Measurements from ENCODE around the gene HYAL1. TPM values are rescaled to one million over a fixed set of nuclear protein-coding genes. Genes with fewer than 3 reads are reported as not detected.

The HYAL1 gene
- total RNA-seq, 1 donor from 2014 or later: 58.2 TPM

GRCh38 chr3:50318615-50319014, 15.2 kb upstream of the HYAL1 start:
- H3K27ac ChIP-seq: peak overlapping the region; percentile 98
- peak; percentile 61 for DNase-seq
- H3K4me3 ChIP-seq: peak overlapping the region; percentile 91
- H3K9me3 ChIP-seq: no peaks in the 10 kb centered on the region
- intact Hi-C loops (cut with DNase I): no loop called here
- TF ChIP-seq, protein P1, sequence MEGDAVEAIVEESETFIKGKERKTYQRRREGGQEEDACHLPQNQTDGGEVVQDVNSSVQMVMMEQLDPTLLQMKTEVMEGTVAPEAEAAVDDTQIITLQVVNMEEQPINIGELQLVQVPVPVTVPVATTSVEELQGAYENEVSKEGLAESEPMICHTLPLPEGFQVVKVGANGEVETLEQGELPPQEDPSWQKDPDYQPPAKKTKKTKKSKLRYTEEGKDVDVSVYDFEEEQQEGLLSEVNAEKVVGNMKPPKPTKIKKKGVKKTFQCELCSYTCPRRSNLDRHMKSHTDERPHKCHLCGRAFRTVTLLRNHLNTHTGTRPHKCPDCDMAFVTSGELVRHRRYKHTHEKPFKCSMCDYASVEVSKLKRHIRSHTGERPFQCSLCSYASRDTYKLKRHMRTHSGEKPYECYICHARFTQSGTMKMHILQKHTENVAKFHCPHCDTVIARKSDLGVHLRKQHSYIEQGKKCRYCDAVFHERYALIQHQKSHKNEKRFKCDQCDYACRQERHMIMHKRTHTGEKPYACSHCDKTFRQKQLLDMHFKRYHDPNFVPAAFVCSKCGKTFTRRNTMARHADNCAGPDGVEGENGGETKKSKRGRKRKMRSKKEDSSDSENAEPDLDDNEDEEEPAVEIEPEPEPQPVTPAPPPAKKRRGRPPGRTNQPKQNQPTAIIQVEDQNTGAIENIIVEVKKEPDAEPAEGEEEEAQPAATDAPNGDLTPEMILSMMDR (IDR thresholded peaks at IDR 0.05): no peak
- peaks cover 47% of the 10 kb centered on the region for H3K36me3 ChIP-seq
- no peak for ATAC-seq
- H3K4me1 ChIP-seq: peaks cover 88% of the 10 kb centered on the region
- no peaks in the 10 kb centered on the region for H3K27me3 ChIP-seq (ENCODE audit: low read depth)

- DNase-seq (no peak), ATAC-seq (no peak)
- TF ChIP-seq, protein P1 (IDR thresholded peaks at IDR 0.05): no peak
- peaks cover 47% of the 10 kb centered on the region for H3K36me3 ChIP-seq
- peak overlapping the region; percentile 91 for H3K4me3 ChIP-seq
- peak overlapping the region; percentile 98 for H3K27ac ChIP-seq
- no peaks in the 10 kb centered on the region for H3K27me3 ChIP-seq (ENCODE audit: low read depth)
- intact Hi-C loops (cut with DNase I): no loop called here
- no peaks in the 10 kb centered on the region for H3K9me3 ChIP-seq
- peaks cover 88% of the 10 kb centered on the region for H3K4me1 ChIP-seq
Observed at GRCh38 chr3:50318163-50318562, 14.8 kb upstream of the HYAL1 start.

DNA sequence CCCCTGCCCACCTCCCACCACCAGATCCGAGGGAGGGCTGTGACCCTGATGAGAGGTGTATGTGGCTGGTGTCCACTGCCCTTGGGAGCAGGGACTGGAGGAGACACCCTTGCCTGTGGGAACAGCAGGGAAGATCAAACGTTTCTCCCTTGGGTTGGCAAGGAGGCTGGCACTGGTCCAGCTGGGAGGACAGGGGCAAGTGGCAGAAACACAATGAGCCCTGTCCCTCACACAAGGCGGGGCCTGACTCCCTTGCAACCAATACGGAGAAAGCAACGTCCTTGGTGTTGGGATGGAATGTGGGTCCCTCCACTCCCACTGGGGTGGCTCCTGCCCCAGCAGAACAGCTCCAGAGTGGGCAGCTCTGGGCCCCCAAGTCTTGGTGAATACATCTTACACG, 13.9 kb upstream of the HYAL1 start:
- Histone ChIP-seq H3K36me3 (peaks cover 47% of the 10 kb centered on the region), H3K27me3 (ENCODE audit: low read depth) (no peaks in the 10 kb centered on the region), H3K27ac (peak overlapping the region; percentile 98), H3K9me3 (no peaks in the 10 kb centered on the region), H3K4me3 (peak overlapping the region; percentile 91), H3K4me1 (peaks cover 81% of the 10 kb centered on the region)
- no peak for ATAC-seq
- peak; percentile 71 for DNase-seq
- TF ChIP-seq, protein P1 (IDR thresholded peaks at IDR 0.05): no peak
- intact Hi-C loops (cut with DNase I): no loop called here

DNA sequence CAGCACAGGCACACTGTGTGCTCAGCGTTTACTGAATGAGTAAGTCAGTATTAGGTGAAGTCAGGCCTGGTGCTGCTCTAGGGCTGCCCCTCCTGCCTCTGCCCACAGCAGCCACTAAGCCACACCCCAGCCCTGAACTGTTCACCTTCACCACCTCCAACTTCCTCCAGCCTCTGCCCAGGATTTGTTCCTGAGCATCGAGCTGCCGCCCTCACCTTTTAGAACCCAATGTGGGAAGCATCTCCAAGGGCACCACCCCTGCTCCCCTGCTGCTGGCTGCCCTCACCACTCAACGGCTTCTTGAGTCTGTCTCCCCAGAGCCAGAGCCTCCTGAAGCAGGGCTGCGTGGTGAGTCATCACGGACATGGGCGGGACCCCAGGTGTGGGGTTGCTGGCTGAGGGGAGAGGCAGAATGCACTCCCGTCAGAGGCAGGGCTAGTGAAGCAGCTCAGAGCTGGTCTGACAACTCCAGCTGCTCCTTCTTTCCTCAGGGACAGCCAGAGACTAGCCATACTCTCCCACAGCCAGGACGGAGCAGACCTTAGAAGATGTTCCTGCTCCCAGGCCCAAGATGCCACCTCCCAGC, 13.4 kb upstream of the HYAL1 start:
- ATAC-seq: peak; percentile 82 to 84
- Histone ChIP-seq H3K4me3 (peak overlapping the region; percentile 91), H3K27me3 (ENCODE audit: low read depth) (no peaks in the 10 kb centered on the region), H3K27ac (peak overlapping the region; percentile 98), H3K36me3 (peaks cover 47% of the 10 kb centered on the region), H3K9me3 (no peaks in the 10 kb centered on the region), H3K4me1 (peaks cover 75% of the 10 kb centered on the region)
- TF ChIP-seq, protein P1 (IDR thresholded peaks at IDR 0.05): no peak
- peak; percentile 93 for DNase-seq
- intact Hi-C loops (cut with DNase I): no loop called here

DNA sequence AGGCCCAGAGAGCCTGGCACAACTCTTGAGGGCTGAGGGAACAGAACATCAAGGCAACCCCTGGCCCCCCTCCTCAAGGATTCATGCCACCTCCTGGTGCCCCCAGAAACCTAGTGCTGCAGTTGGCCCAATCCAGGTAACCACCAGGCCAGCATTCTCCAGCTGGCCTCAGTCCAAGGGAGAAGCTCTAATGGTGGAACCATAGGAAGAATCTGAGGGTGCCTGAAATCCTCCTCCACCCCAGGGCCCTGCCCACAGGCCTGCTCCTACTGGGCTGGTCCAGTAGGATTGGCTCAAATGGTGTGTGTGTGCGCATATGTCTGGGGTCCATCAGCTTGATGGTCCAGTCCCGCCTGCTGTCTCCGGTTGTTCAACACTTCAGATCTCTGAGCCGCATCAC, 11.4 kb upstream of the HYAL1 start:
- peaks cover 41% of the 10 kb centered on the region for H3K36me3 ChIP-seq
- TF ChIP-seq, protein P1 (IDR thresholded peaks at IDR 0.05): no peak
- H3K4me1 ChIP-seq: peaks cover 65% of the 10 kb centered on the region
- ATAC-seq (no peak), DNase-seq (no peak)
- peak overlapping the region; percentile 67 for H3K27ac ChIP-seq
- H3K9me3 ChIP-seq: no peaks in the 10 kb centered on the region
- H3K4me3 ChIP-seq: no peak overlapping the region
- no peaks in the 10 kb centered on the region for H3K27me3 ChIP-seq (ENCODE audit: low read depth)
- intact Hi-C loops (cut with DNase I): no loop called here
